ENCODE results near the gene C1QTNF9.
"Not testable (repeated sequence)": the region's sequence is repeated elsewhere in the genome, so short reads cannot be mapped to it uniquely, and the experiment has no call there.

C1QTNF9 gene

GRCh38 chr13:24340608-24340955 lies 31.2 kb downstream of the C1QTNF9 start:
- H3K4me3 ChIP-seq (ENCODE audit: low read depth, low read length), result no peak overlapping the region
- no peak for TF ChIP-seq CTCF (IDR thresholded peaks at IDR 0.05; ENCODE audit: low read depth, low read length)
- H3K36me3 ChIP-seq, result no peaks in the 10 kb centered on the region
- no peak for DNase-seq
- no peaks in the 10 kb centered on the region for H3K4me1 ChIP-seq
- H3K27me3 ChIP-seq, result no peaks in the 10 kb centered on the region
- H3K9me3 ChIP-seq, result no peaks in the 10 kb centered on the region

GRCh38 chr13:24341439-24341838 lies 32.1 kb downstream of the C1QTNF9 start:
- no peaks in the 10 kb centered on the region for H3K36me3 ChIP-seq
- no peaks in the 10 kb centered on the region for H3K27me3 ChIP-seq
- DNase-seq, result no peak
- H3K4me1 ChIP-seq, result no peaks in the 10 kb centered on the region
- TF ChIP-seq CTCF (IDR thresholded peaks at IDR 0.05; ENCODE audit: low read depth, low read length), result no peak
- no peak overlapping the region for H3K4me3 ChIP-seq (ENCODE audit: low read depth, low read length)
- no peaks in the 10 kb centered on the region for H3K9me3 ChIP-seq

- H3K36me3 ChIP-seq, result no peaks in the 10 kb centered on the region
- H3K9me3 ChIP-seq, result no peaks in the 10 kb centered on the region
- no peak for TF ChIP-seq CTCF (IDR thresholded peaks at IDR 0.05; ENCODE audit: low read depth, low read length)
- no peaks in the 10 kb centered on the region for H3K4me1 ChIP-seq
- no peaks in the 10 kb centered on the region for H3K27me3 ChIP-seq
- DNase-seq, result no peak
- H3K4me3 ChIP-seq (ENCODE audit: low read depth, low read length), result no peak overlapping the region
These were observed 39.0 kb downstream of the C1QTNF9 start for GRCh38 chr13:24348385-24348784.

- H3K4me3 ChIP-seq (ENCODE audit: low read depth, low read length), result no peak overlapping the region
- H3K27me3 ChIP-seq, result no peaks in the 10 kb centered on the region
- H3K9me3 ChIP-seq, result no peaks in the 10 kb centered on the region
- TF ChIP-seq CTCF (IDR thresholded peaks at IDR 0.05; ENCODE audit: low read depth, low read length), result no peak
- H3K36me3 ChIP-seq, result no peaks in the 10 kb centered on the region
- no peak for DNase-seq
- no peaks in the 10 kb centered on the region for H3K4me1 ChIP-seq
These were observed 39.6 kb downstream of the C1QTNF9 start for GRCh38 chr13:24348797-24349515.

- H3K4me3 ChIP-seq (ENCODE audit: low read depth, low read length), result not testable (repeated sequence)
These were observed 40.6 kb downstream of the C1QTNF9 start for GRCh38 chr13:24349778-24350664.

GRCh38 chr13:24351423-24351822 lies 42.0 kb downstream of the C1QTNF9 start:
- Histone ChIP-seq H3K4me1 (no peaks in the 10 kb centered on the region), H3K36me3 (no peaks in the 10 kb centered on the region), H3K4me3 (ENCODE audit: low read depth, low read length) (no peak overlapping the region), H3K27me3 (no peaks in the 10 kb centered on the region), H3K9me3 (no peaks in the 10 kb centered on the region)
- TF ChIP-seq CTCF (IDR thresholded peaks at IDR 0.05; ENCODE audit: low read depth, low read length), result no peak
- no peak for DNase-seq

More at GRCh38 chr13:24349778-24350664, 40.6 kb downstream of the C1QTNF9 start:
- not testable (repeated sequence) for DNase-seq, H3K4me1 ChIP-seq, H3K36me3 ChIP-seq, H3K9me3 ChIP-seq, H3K27me3 ChIP-seq
